IMR-90 (cell line): Measurements from ENCODE around the gene TTC16. TPM values are rescaled to one million over a fixed set of nuclear protein-coding genes. Genes with fewer than 3 reads are reported as not detected.

Experiments used
- ATAC-seq: fragments of 200-7000 bp; cut with Tn5 transposase; 2 replicates; pipeline ENCODE4 v1.9.1; 2020; ENCODE audit warnings: low read depth, mild to moderate bottlenecking, moderate library complexity
- BruUV-seq: library from RNA; stranded (reverse); fragments of 400-500 nt; replicated peaks from 2 replicates; lab custom pipeline; 2021; lab: Mats Ljungman, UMichigan
- CTCF ChIA-PET: fragments of 300-600 bp; formaldehyde crosslinking; extraction: SDS; loops from one replicate; lab custom pipeline; 2021; ENCODE audit warnings: antibody characterized with exemption; lab: Yijun Ruan, JAX
- POLR2A ChIA-PET: fragments of 300-600 bp; sonication (Branson Sonifier 250); formaldehyde crosslinking; loops from one replicate; lab custom pipeline; 2022; ENCODE audit warnings: antibody characterized with exemption; ENCODE audit not compliant: unreplicated experiment; lab: Charles Lee
- DNase-seq: peaks from one replicate; pipeline ENCODE4 v3.0.0; 2013
- H2AFZ ChIP-seq: replicated peaks from 2 replicates; pipeline ENCODE3; 2013; ENCODE audit warnings: low read length, mild to moderate bottlenecking; ENCODE audit not compliant: poor library complexity
- H2AK5ac ChIP-seq: 2 replicates; pipeline ENCODE4 v1.6.1; 2013; ENCODE audit warnings: low read depth, low read length, inconsistent platforms
- H2AK9ac ChIP-seq: replicated peaks from 2 replicates; pipeline ENCODE3; 2013; ENCODE audit warnings: mild to moderate bottlenecking, low read depth, low read length, moderate library complexity; ENCODE audit not compliant: poor library complexity
- H2BK120ac ChIP-seq: 2 replicates; pipeline ENCODE4 v1.6.1; 2013; ENCODE audit warnings: low read depth, low read length, inconsistent platforms
- H2BK15ac ChIP-seq: 3 replicates; pipeline ENCODE4 v1.6.1; 2013; ENCODE audit warnings: low read depth, low read length, inconsistent platforms
- H2BK20ac ChIP-seq: 2 replicates; pipeline ENCODE4 v1.6.1; 2013; ENCODE audit warnings: low read depth, mild to moderate bottlenecking, inconsistent platforms, low read length, moderate library complexity
- H2BK5ac ChIP-seq: 2 replicates; pipeline ENCODE4 v1.6.1; 2013; ENCODE audit warnings: mild to moderate bottlenecking, low read depth, low read length, inconsistent platforms; ENCODE audit not compliant: poor library complexity, severe bottlenecking
- H3K14ac ChIP-seq: replicated peaks from 2 replicates; pipeline ENCODE4 v1.6.1; 2013; ENCODE audit warnings: low read depth, low read length, inconsistent platforms
- H3K18ac ChIP-seq: 2 replicates; pipeline ENCODE4 v1.6.1; 2013; ENCODE audit warnings: low read depth, low read length, control low read depth
- H3K23ac ChIP-seq: 2 replicates; pipeline ENCODE4 v1.6.1; 2013; ENCODE audit warnings: low read depth, low read length, inconsistent platforms
- H3K27ac ChIP-seq: 2 replicates; pipeline ENCODE4 v1.5.1; 2013; ENCODE audit warnings: mild to moderate bottlenecking, control low read depth, low read length; ENCODE audit not compliant: insufficient read depth
- H3K27me3 ChIP-seq: 2 replicates; pipeline ENCODE4 v1.6.1; 2013; ENCODE audit warnings: low read length; ENCODE audit not compliant: control insufficient read depth, insufficient read depth
- H3K36me3 ChIP-seq: 2 replicates; pipeline ENCODE4 v1.6.1; 2013; ENCODE audit warnings: low read length, mixed read lengths; ENCODE audit not compliant: control insufficient read depth, insufficient read depth
- H3K4ac ChIP-seq: 2 replicates; pipeline ENCODE4 v1.6.1; 2013; ENCODE audit warnings: low read depth, low read length, inconsistent platforms
- H3K4me1 ChIP-seq: 2 replicates; pipeline ENCODE4 v1.6.1; 2013; ENCODE audit warnings: low read length, mixed read lengths; ENCODE audit not compliant: control insufficient read depth, insufficient read depth
- H3K4me2 ChIP-seq: 2 replicates; pipeline ENCODE4 v1.6.1; 2013; ENCODE audit warnings: low read depth, mild to moderate bottlenecking, control low read depth, low read length, moderate library complexity
- H3K4me3 ChIP-seq: 2 replicates; pipeline ENCODE4 v1.5.1; 2013; ENCODE audit warnings: low read depth, mild to moderate bottlenecking, control low read depth, low read length, moderate library complexity; ENCODE audit not compliant: insufficient read depth
- H3K56ac ChIP-seq: 2 replicates; pipeline ENCODE4 v1.6.1; 2013; ENCODE audit warnings: low read length, inconsistent platforms; ENCODE audit not compliant: insufficient read depth; ENCODE audit errors: extremely low read depth
- H3K79me1 ChIP-seq, 2 experiments: 2 replicates each; pipeline ENCODE4 v1.6.1; 2013; ENCODE audit warnings: low read length in 2 of 2, inconsistent platforms in 1 of 2, low read depth in 1 of 2
- H3K9ac ChIP-seq: 2 replicates; pipeline ENCODE4 v1.6.1; 2013; ENCODE audit warnings: low read depth, low read length, control low read depth
- H3K9me1 ChIP-seq: 2 replicates; pipeline ENCODE4 v1.6.1; 2013; ENCODE audit warnings: low read length, inconsistent platforms; ENCODE audit not compliant: insufficient read depth
- H3K9me3 ChIP-seq: 2 replicates; pipeline ENCODE4 v1.6.1; 2013; ENCODE audit warnings: low read length; ENCODE audit not compliant: control insufficient read depth, insufficient read depth
- H4K20me1 ChIP-seq: 2 replicates; pipeline ENCODE4 v1.6.1; 2013; ENCODE audit warnings: low read length, inconsistent platforms; ENCODE audit not compliant: insufficient read depth
- H4K5ac ChIP-seq: 2 replicates; pipeline ENCODE4 v1.6.1; 2013; ENCODE audit warnings: mild to moderate bottlenecking, low read depth, low read length, control low read depth
- H4K8ac ChIP-seq, 2 experiments: 2 replicates each; pipeline ENCODE4 v1.6.1; 2013; ENCODE audit warnings: low read depth in 2 of 2, low read length in 2 of 2, control low read depth in 1 of 2, inconsistent platforms in 1 of 2
- H4K91ac ChIP-seq: 2 replicates; pipeline ENCODE4 v1.6.1; 2013; ENCODE audit warnings: low read depth, low read length, inconsistent platforms; ENCODE audit not compliant: insufficient read depth
- CEBPB ChIP-seq: IDR thresholded peaks from 2 replicates; pipeline ENCODE4 v1.6.1; 2012; ENCODE audit warnings: low read depth, low read length, improper control_type of control experiment
- WGBS, 2 experiments: methylation state at CpG; one replicate each; pipeline versions ENCODE4 v1.1.5 to v1.1.7; 2013; ENCODE audit warnings: missing lambda C conversion rate in 2 of 2; ENCODE audit not compliant: insufficient read length in 1 of 2; ENCODE audit errors: extremely low coverage in 2 of 2; 5-methylcytosine and 5-hydroxymethylcytosine counted together
- dilution Hi-C: fragments of 300-500 bp; cut with HindIII; formaldehyde crosslinking; loops from one replicate; pipeline ENCODE4 v1.14.3; 2018; ENCODE audit warnings: low sequenced_read_pairs; ENCODE audit not compliant: unreplicated experiment
- in situ Hi-C: fragments of 300-500 bp; cut with MboI; formaldehyde crosslinking; loops from 3 replicates; pipeline ENCODE4 v1.14.3; 2019; ENCODE audit warnings: low sequenced_read_pairs, inconsistent platforms, mixed read lengths
- intact Hi-C: fragments of 100-400 bp; cut with micrococcal nuclease; formaldehyde crosslinking; loops from 2 replicates; pipeline ENCODE4 v1.10.0; 2022
- polyA plus RNA-seq, 3 experiments: library from polyadenylated mRNA; depleted of rRNA; stranded (reverse); fragments of >200 nt; gene quantifications; 2 replicates each; pipeline ENCODE4 v1.2.3, GENCODE V29; 2012; ENCODE audit warnings: low replicate concordance in 1 of 3
- total RNA-seq: library from RNA; depleted of rRNA; stranded (reverse); fragments of >200 nt; gene quantifications from 2 replicates; pipeline ENCODE4 v1.2.3, GENCODE V29; 2012

TTC16 gene
- total and polyA plus RNA-seq, 2 of the 4 experiments (the other 2 are of a cell fraction): 0.02 TPM; not detected in 1

DNA sequence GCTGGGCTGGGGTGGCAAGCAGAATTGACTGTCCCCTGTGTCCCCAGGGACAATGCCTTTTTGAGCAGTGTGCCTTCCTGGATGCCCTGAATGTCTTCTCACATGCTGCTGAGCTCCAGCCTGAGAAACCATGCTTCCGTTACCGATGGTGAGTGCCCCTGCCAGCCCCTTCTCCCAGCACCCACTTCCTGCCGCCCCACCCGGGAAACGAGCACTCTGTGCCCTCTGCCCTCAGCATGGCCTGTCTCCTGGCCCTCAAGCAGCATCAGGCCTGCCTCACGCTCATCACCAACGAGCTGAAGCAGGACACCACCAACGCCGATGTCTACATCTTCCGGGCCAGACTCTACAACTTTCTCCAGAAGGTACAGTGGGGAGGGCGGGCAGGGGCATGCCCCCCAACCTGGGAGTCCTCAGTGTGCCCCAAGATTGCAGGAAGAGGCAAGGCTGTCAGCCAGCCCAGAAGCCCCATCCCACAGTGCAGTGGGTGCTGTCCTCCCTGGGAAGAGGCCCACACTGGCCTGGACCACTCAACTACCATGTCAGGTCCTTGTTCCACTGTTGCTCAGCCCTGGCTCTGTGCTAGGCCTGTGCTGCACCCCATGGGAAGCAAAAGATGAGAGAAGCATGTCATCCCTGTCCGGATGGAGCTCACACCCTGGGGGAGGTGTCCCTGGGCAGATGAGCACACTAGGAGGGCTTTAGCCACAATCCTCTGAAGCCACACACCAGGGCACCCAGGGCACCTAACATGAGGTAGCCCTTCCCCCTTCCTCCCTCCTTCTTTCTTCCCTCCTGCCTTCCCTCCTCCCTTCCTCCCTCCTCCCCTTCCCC is 4.4 kb downstream of the TTC16 start:
- Histone ChIP-seq H3K56ac (no peak overlapping the region), H3K4me1 (peaks cover 5% of the 10 kb centered on the region), H2AK9ac (no peak overlapping the region), H4K5ac (no peak overlapping the region), H4K91ac (no peak overlapping the region), H2AK5ac (peak overlapping the region; percentile 33; the same call in 1 of the 2 replicates), H2BK20ac (no peak overlapping the region), H3K36me3 (no peaks in the 10 kb centered on the region), H2BK5ac (no peak overlapping the region), H3K9me3 (no peaks in the 10 kb centered on the region), H4K8ac (no peak overlapping the region; a peak in 1 of 4 replicates), H3K9me1 (no peaks in the 10 kb centered on the region; the same call in 1 of the 2 replicates), H3K4me3 (no peak overlapping the region), H3K14ac (no peak overlapping the region), H3K79me1 (no peaks in the 10 kb centered on the region), H3K27me3 (peaks cover 4% of the 10 kb centered on the region; the same call in 1 of the 2 replicates), H2BK15ac (no peak overlapping the region), H3K18ac (no peak overlapping the region), H2BK120ac (no peak overlapping the region), H2AFZ (peak overlapping the region; percentile 5), H3K27ac (no peak overlapping the region), H4K20me1 (no peaks in the 10 kb centered on the region; the same call in 1 of the 2 replicates), H3K4me2 (no peak overlapping the region), H3K4ac (no peak overlapping the region), H3K23ac (no peak overlapping the region), H3K9ac (no peak overlapping the region)
- dilution Hi-C loops (no loop called here), in situ Hi-C loops (no loop called here), intact Hi-C loops (no loop called here)
- TF ChIP-seq CEBPB: no peak
- CTCF ChIA-PET: no interaction called here
- POLR2A ChIA-PET: no interaction called here
- WGBS, 2 experiments: 80% methylated on average over 7 of the region's 12 CpGs; no CpG with 5 or more reads in 1 of the 2 experiments
- BruUV-seq: no TSS peak
- DNase-seq (no peak), ATAC-seq (no peak)
